ENCODE data around the gene PTMS. TPM values are rescaled to one million over a fixed set of nuclear protein-coding genes. Genes with fewer than 3 reads are reported as not detected.

PTMS gene
- total and polyA plus RNA-seq, 2 of the 13 experiments (the other 11 are each of a cell fraction or from before 2014, with no cell fraction given) = 40.5 to 82.4 TPM

DNA sequence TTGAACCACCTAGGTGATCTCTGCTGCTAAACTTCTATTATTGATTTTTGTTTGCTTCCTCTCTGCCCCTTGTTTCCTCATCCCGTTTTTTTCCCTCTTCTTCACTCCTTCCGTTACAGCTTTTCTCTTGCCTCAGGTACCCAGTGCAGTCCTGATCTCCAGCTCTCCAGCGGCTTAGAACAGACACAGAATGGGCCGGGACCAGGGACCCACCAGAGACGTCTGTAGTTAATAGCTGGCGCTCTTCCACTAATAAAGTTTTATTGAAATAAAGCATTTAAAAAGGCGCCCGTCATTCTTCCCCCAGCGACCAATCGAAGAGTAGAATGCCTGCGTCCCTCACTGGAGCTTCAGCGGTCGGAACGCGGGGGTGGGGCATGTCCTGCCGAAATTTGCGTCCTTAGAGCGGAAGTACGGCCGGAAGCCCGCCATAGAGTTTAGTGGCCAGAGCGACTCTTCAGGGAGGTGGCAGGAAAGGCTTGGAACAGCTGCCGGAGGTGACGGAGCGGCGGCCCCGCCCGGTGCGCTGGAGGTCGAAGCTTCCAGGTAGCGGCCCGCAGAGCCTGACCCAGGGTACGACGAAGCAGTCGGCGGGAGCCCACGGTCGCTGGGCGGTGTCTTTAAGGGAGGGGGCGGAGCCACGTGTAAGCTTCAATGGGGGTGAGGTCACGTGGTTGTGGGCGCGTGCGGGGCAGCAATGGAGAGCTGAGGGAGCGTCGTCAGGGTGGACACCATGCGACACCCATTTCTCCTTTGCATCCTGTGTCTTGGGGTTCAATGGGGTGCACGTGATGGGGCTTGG lies 42.4 kb upstream of the PTMS start, which contains the start of gene COPS7A (continued):
- peak; percentile 94 for TF ChIP-seq ZNF256 (CRISPR knock-in tag; conservative IDR thresholded peaks at IDR 0.05)
- TF ChIP-seq SIX1 (CRISPR knock-in tag; IDR thresholded peaks at IDR 0.05; ENCODE audit: borderline replicate concordance) = 0 out of 2 replicates have a peak, but pooled peaks have one; percentile 19
- peak; percentile 72; the same call in 1 of the 2 replicates for TF ChIP-seq CBFB (CRISPR knock-in tag; IDR thresholded peaks at IDR 0.05)
- no peak for TF ChIP-seq NPAS2 (CRISPR knock-in tag; IDR thresholded peaks at IDR 0.05; ENCODE audit: borderline replicate concordance)
- TF ChIP-seq, protein P1, sequence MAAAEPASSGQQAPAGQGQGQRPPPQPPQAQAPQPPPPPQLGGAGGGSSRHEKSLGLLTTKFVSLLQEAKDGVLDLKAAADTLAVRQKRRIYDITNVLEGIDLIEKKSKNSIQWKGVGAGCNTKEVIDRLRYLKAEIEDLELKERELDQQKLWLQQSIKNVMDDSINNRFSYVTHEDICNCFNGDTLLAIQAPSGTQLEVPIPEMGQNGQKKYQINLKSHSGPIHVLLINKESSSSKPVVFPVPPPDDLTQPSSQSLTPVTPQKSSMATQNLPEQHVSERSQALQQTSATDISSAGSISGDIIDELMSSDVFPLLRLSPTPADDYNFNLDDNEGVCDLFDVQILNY (CRISPR knock-in tag; conservative IDR thresholded peaks at IDR 0.05) = peak; percentile 84
- peak; percentile 30; the same call in 1 of the 2 replicates for TF ChIP-seq FOXK2 (IDR thresholded peaks at IDR 0.05)
- TF ChIP-seq ZNF296 (CRISPR knock-in tag; conservative IDR thresholded peaks at IDR 0.05) = 0 out of 2 replicates have a peak, but pooled peaks have one; percentile 29
- TF ChIP-seq, protein P2, sequence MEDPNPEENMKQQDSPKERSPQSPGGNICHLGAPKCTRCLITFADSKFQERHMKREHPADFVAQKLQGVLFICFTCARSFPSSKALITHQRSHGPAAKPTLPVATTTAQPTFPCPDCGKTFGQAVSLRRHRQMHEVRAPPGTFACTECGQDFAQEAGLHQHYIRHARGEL (CRISPR knock-in tag; IDR thresholded peaks at IDR 0.05) = peak; percentile 77
- 0 out of 2 replicates have a peak, but pooled peaks have one; percentile 48 for TF ChIP-seq ZNF263 (CRISPR knock-in tag; IDR thresholded peaks at IDR 0.05)
- TF ChIP-seq, protein P3, sequence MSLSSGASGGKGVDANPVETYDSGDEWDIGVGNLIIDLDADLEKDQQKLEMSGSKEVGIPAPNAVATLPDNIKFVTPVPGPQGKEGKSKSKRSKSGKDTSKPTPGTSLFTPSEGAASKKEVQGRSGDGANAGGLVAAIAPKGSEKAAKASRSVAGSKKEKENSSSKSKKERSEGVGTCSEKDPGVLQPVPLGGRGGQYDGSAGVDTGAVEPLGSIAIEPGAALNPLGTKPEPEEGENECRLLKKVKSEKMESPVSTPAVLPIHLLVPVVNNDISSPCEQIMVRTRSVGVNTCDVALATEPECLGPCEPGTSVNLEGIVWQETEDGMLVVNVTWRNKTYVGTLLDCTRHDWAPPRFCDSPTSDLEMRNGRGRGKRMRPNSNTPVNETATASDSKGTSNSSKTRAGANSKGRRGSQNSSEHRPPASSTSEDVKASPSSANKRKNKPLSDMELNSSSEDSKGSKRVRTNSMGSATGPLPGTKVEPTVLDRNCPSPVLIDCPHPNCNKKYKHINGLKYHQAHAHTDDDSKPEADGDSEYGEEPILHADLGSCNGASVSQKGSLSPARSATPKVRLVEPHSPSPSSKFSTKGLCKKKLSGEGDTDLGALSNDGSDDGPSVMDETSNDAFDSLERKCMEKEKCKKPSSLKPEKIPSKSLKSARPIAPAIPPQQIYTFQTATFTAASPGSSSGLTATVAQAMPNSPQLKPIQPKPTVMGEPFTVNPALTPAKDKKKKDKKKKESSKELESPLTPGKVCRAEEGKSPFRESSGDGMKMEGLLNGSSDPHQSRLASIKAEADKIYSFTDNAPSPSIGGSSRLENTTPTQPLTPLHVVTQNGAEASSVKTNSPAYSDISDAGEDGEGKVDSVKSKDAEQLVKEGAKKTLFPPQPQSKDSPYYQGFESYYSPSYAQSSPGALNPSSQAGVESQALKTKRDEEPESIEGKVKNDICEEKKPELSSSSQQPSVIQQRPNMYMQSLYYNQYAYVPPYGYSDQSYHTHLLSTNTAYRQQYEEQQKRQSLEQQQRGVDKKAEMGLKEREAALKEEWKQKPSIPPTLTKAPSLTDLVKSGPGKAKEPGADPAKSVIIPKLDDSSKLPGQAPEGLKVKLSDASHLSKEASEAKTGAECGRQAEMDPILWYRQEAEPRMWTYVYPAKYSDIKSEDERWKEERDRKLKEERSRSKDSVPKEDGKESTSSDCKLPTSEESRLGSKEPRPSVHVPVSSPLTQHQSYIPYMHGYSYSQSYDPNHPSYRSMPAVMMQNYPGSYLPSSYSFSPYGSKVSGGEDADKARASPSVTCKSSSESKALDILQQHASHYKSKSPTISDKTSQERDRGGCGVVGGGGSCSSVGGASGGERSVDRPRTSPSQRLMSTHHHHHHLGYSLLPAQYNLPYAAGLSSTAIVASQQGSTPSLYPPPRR (CRISPR knock-in tag; IDR thresholded peaks at IDR 0.05; ENCODE audit: borderline replicate concordance) = peak; percentile 50; the same call in 1 of the 2 replicates
- TF ChIP-seq RBM22 (optimal IDR thresholded peaks at IDR 0.05; ENCODE audit: low read length) = no peak
- TF ChIP-seq ATF7 (IDR thresholded peaks at IDR 0.05) = no peak
- TF ChIP-seq ATF7 (CRISPR knock-in tag; IDR thresholded peaks at IDR 0.05) = peak; percentile 18; the same call in 1 of the 2 replicates
- peak; percentile 80 for TF ChIP-seq ESRRA (CRISPR knock-in tag; IDR thresholded peaks at IDR 0.05; ENCODE audit: low read depth)
- TF ChIP-seq, protein P4, sequence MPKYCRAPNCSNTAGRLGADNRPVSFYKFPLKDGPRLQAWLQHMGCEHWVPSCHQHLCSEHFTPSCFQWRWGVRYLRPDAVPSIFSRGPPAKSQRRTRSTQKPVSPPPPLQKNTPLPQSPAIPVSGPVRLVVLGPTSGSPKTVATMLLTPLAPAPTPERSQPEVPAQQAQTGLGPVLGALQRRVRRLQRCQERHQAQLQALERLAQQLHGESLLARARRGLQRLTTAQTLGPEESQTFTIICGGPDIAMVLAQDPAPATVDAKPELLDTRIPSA (CRISPR knock-in tag; IDR thresholded peaks at IDR 0.05; ENCODE audit: borderline replicate concordance) = peak; percentile 90; the same call in 1 of the 2 replicates
- TF ChIP-seq NBN (conservative IDR thresholded peaks at IDR 0.05) = no peak
- TF ChIP-seq, protein P5, sequence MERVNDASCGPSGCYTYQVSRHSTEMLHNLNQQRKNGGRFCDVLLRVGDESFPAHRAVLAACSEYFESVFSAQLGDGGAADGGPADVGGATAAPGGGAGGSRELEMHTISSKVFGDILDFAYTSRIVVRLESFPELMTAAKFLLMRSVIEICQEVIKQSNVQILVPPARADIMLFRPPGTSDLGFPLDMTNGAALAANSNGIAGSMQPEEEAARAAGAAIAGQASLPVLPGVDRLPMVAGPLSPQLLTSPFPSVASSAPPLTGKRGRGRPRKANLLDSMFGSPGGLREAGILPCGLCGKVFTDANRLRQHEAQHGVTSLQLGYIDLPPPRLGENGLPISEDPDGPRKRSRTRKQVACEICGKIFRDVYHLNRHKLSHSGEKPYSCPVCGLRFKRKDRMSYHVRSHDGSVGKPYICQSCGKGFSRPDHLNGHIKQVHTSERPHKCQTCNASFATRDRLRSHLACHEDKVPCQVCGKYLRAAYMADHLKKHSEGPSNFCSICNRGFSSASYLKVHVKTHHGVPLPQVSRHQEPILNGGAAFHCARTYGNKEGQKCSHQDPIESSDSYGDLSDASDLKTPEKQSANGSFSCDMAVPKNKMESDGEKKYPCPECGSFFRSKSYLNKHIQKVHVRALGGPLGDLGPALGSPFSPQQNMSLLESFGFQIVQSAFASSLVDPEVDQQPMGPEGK (CRISPR knock-in tag; IDR thresholded peaks at IDR 0.05) = peak; percentile 96
- peak; percentile 35; the same call in 1 of the 2 replicates for TF ChIP-seq ZNF331 (CRISPR knock-in tag; IDR thresholded peaks at IDR 0.05)
- TF ChIP-seq ZNF577 (CRISPR knock-in tag; IDR thresholded peaks at IDR 0.05; ENCODE audit: borderline replicate concordance, low read depth) = no peak
- TF ChIP-seq ZNF343 (CRISPR knock-in tag; IDR thresholded peaks at IDR 0.05) = peak; percentile 53; the same call in 1 of the 2 replicates
- TF ChIP-seq ZNF232 (CRISPR knock-in tag; IDR thresholded peaks at IDR 0.05; ENCODE audit: borderline replicate concordance) = peak; percentile 91; the same call in 1 of the 2 replicates

Data from HepG2 (cell line).